ENCODE results near the gene FKBP5.
"Not testable (repeated sequence)": the region's sequence is repeated elsewhere in the genome, so short reads cannot be mapped to it uniquely, and the experiment has no call there.

Gene FKBP5

DNA sequence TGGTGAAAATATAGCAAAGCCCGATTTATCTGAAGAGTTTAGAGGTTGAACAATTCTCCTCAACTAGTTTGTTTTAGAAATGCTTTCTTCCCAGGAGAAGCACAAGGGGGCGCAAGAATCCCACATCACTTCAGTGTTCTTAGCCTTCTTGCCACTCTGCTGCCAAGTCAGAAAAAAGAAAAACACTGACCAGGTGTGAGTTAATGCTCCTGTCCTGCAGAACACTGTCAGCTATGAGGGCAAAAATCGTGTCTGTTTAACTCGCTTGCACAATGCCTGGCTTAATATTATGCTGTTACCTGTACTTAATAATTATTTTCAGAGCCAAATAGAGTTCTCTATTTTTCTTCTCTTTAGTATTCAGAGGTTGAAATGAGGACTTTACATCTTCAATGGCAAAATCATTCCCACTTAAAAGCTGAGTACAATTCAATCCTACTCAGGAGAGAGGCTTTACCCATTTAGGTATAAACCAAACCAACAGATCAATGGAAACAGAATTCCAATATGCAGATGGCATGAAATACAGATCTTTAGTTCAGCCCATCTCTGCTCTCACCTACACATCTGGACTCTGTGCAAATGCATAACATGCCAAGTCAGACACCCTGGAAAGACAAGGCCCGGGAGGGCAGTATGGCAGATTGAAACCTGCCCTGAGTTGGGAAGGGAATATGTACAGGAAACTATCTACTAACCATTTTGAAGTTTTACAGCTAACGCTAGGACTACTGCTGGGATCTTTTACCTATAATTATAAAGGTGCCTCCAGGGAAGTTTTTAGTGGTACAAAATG, 104.6 kb downstream of the FKBP5 start:
- in situ Hi-C loops (cut with HindIII; ENCODE audit: low pct_ligation_motif_present, low pct_unique_long_range_greater_than_20kb, low sequenced_read_pairs): no loop called here
- peak; percentile 68 for DNase-seq

DNA sequence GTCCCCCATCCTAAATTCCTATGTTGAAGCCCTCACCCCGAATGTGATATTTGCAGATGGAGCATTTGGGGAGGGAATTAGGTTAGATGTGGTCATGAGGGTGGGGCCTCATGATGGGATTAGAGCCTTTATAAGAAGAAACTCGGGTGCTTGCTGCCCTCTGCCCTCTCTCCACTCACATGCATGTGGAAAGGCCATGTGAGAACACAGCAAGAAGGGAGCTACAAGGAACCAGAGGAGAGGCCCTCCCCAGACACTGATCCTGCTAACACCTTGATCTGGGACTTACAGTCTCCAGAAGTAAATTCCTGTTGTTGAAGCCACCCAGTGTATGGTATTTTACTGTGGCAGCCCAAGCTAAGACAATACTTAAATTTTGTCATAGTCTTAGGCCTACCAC, 106.4 kb downstream of the FKBP5 start:
- in situ Hi-C loops (cut with HindIII; ENCODE audit: low pct_ligation_motif_present, low pct_unique_long_range_greater_than_20kb, low sequenced_read_pairs): no loop called here

DNA sequence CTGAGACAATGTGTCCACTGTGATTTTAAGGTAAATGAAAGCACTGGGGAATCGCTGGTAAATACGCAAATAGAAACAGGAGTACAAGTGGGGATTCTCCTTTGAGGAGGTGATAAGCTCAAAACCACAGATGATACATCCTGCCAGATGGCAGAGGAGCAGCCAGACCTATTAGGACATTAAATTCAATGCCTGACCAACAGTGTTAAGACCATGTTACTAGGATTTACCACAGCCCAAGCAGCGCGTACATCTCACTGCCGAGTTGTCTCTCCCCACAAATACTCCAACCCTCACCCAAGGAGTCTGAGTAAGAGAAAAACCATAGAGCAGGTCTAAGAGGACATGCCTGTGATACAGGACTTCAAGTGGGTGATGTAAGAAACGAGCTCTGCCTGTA, 107.1 kb downstream of the FKBP5 start:
- DNase-seq: no peak
- in situ Hi-C loops (cut with HindIII; ENCODE audit: low pct_ligation_motif_present, low pct_unique_long_range_greater_than_20kb, low sequenced_read_pairs): no loop called here

More for the DNA sequence above, 106.4 kb downstream of the FKBP5 start:
- DNase-seq: no peak

DNA sequence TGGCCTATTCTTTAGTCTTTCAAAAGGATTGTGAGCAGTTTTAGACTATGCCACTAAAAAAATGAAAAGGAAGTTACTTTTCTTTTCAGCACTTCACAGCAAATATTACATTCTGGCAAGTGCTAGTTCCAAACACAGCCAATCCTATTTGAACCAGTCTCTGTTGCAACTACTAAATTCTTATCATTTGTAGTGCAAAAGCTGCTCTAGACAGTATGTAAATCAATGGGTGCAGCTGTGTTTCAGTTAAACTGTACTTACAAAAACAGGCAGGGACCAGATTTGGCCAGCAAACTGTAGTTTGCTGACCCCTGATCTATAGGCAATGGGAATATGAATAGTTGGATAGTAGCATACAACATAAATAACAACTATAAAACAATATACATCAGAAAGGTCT, 107.9 kb downstream of the FKBP5 start:
- DNase-seq: no peak
- in situ Hi-C loops (cut with HindIII; ENCODE audit: low pct_ligation_motif_present, low pct_unique_long_range_greater_than_20kb, low sequenced_read_pairs): no loop called here

DNA sequence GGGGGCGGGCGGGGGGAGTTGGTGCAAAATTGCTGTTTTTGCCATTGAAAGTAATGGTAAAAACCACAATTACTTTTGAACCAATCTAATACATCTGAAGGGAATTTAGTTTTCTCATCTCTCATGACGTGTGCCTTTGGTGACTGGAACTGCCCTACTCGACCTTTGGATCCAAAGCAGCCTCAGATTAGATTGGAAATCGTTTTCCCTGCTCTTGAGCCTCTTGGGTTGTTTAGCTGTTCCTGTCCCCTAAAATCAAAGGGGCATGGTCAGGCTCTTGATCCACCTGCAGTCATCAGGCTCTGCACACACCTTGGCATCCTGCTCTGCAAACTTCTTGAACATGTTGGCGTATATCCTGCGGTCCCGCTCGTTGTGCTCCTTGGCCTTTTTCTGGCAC, 112.0 kb downstream of the FKBP5 start:
- in situ Hi-C loops (cut with HindIII; ENCODE audit: low pct_ligation_motif_present, low pct_unique_long_range_greater_than_20kb, low sequenced_read_pairs): no loop called here
- DNase-seq: no peak

DNA sequence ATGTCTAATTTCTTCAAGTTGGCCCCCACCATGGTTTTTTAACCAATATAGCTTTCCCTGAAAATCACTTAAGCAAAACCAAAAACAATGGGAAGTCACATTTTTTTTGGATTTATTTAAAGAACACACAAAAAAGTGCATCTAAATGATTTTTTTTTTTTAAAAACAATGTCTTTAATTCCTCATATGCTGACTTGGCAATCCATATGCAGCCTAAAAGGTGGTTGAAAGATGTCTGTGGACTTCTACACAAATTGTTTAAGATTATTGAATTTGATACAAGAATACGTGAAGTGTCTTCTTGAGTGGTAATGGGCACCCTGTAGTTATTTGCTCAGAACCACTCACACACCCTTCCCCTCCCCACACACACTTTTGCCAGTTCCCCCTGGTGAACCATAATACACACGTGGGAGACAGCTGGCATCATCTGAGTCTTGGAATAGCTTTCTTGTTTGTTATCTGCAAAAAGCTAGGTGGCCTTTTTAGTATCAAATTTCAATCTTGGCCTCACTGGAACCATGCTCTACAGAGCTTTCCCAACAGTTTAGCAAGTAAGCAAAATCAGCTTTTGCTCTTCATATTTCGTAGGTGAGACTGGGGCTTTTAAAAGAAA, 115.1 kb downstream of the FKBP5 start:
- no peak for DNase-seq
- in situ Hi-C loops (cut with HindIII; ENCODE audit: low pct_ligation_motif_present, low pct_unique_long_range_greater_than_20kb, low sequenced_read_pairs): loop anchor here (25.0 kb wide), 1 partner anchor 164 kb away; the partner anchor contains the start of gene ARMC12

DNA sequence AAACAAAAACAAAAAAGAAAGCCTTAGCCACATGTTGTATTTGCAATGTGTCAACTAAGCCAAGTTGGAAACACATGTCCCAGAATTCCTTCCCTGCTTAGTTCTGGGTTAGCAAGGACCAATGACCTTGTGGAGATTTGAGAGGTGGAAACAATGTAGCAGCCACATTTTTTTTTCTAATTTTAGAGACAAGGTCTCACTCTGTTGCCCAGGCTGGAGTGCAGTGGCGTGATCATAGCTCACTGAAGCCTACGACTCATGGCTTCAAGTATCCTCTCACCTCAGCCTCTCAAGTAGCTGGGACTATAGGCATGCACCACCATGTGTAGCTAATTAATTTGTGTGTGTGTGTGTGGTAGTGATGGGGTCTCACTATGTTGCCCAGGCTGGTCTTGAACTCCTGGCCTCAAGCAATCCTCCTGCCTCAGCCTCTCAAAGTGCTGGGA, 117.8 kb downstream of the FKBP5 start:
- in situ Hi-C loops (cut with HindIII; ENCODE audit: low pct_ligation_motif_present, low pct_unique_long_range_greater_than_20kb, low sequenced_read_pairs): loop anchor here (25.0 kb wide), 1 partner anchor 166 kb away; the partner anchor contains the start of gene ARMC12
- not testable (repeated sequence) for DNase-seq

DNA sequence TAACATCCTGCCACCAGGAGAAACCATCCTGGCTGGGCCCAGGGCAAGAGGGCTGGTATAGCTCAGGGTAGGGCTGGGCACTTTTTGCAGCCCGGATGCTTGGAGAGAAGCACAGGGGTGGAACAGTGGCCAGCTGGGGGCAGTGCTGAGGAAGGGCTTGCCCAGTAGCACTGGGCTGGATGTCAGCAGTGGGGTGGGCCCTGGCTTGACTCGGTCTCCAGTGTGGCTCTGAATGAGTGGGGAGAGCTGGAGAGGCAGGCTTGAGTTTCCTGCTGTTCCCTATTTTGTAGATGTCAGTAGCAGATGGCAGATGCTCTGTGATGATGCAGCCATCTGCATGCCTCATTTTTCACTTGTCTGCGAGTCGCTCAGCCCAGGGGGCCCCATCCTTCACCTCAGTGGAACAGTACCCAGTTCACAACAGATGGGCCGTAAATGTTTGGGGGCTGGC, 119.7 kb downstream of the FKBP5 start:
- DNase-seq: peak; percentile 30
- in situ Hi-C loops (cut with HindIII; ENCODE audit: low pct_ligation_motif_present, low pct_unique_long_range_greater_than_20kb, low sequenced_read_pairs): loop anchor here (25.0 kb wide), 1 partner anchor 168 kb away; the partner anchor contains the start of gene ARMC12

DNA sequence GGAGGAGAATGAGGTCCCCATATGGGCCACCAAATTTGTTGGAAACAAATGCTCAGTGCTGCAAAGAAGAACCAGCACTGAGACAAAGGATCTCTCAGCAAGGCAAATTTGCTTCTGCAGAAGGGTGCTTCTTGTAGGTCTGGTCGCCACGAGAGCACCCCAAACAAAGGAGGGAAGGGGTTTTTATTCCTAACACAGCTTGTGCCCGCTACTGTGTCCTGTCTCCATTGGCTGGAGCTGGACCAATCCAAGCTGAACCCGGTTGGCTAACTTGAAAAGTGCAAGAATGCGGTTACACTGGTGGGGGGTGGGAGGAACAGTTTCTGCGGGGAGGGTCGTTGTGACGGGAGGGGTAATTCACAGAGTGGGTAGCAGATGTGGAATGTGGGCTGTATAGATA, 121.9 kb downstream of the FKBP5 start:
- in situ Hi-C loops (cut with HindIII; ENCODE audit: low pct_ligation_motif_present, low pct_unique_long_range_greater_than_20kb, low sequenced_read_pairs): loop anchor here (25.0 kb wide), 1 partner anchor 171 kb away; the partner anchor contains the start of gene ARMC12
- no peak for DNase-seq

DNA sequence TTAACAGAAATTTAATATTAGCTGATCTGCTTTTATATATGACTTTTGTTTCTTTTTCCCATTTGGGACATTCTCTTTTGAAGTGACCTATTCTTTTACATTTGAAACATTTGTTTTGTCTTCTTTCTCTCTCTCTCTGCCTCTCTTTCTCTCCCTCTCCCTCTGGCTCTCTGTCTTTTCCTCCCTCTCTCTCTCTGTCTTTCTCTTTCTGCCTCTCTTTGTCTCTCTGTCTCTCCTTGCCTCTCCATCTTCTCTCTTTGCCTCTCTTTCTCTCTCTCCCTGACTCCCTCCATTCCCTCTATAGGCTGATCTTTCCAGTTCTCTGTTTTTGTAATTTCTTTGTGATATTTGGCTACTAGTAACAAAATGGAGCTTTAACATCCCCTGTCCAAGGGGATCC, 124.0 kb downstream of the FKBP5 start:
- DNase-seq: no peak
- in situ Hi-C loops (cut with HindIII; ENCODE audit: low pct_ligation_motif_present, low pct_unique_long_range_greater_than_20kb, low sequenced_read_pairs): loop anchor here (25.0 kb wide), 1 partner anchor 173 kb away; the partner anchor contains the start of gene ARMC12

DNA sequence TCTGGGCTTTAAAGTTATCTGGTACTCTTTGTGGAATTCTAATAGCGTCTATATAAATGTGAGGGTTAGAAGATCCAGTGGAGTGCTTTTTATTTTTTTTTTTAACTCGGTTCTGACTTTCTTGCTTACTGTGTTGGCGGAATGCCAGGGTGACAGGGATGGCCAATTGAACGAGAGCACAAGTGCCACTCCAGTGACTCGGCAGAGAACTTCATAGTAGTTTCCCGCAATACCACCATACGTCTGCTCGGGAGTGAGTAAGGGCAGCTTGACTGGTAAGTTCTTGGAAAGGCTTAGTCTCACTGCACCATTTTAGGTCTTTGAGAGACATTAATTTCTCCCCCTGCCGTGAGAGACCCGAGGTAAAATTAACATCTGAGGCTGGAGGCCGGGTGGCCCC, 126.7 kb downstream of the FKBP5 start:
- DNase-seq: no peak
- in situ Hi-C loops (cut with HindIII; ENCODE audit: low pct_ligation_motif_present, low pct_unique_long_range_greater_than_20kb, low sequenced_read_pairs): loop anchor here (25.0 kb wide), 1 partner anchor 175 kb away; the partner anchor contains the start of gene ARMC12

DNA sequence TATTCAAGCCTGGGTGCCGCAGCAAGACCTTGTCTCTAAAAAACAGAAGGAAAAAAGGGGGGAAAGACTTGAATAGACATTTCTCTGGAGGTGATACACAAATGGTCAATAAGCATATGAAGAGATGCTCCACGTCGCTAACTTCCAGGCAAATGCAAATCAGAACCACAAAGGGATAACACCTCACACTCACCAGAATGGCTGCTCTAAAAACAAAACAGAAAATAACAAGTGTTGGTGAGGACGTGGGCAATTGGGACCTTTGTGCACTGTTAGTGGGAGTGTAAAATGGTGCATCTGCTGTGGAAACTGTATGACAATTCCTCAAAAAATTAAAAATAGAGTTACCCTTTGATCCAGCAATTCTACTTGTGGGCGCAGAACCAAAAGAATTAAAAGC, 127.6 kb downstream of the FKBP5 start:
- in situ Hi-C loops (cut with HindIII; ENCODE audit: low pct_ligation_motif_present, low pct_unique_long_range_greater_than_20kb, low sequenced_read_pairs): loop anchor here (25.0 kb wide), 1 partner anchor 176 kb away; the partner anchor contains the start of gene ARMC12
- DNase-seq: no peak

DNA sequence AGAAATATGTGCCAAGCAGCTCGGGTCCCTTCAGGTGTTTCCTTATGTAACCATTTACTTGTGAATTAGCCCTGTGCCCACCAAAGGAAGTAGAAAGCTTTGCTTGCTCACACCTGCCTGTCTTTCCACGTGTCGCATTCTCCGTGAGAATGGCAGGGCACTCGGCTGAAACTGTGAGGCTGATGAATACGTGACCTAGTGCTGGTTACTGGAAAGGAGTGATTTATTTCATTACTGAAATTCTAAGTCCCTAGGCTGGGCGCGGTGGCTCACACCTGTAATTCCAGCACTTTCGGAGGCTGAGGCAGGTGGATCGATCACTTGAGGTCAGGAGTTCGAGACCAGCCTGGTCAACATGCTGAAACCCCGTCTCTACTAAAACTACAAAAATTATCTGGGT, 130.1 kb downstream of the FKBP5 start:
- no peak for DNase-seq
- in situ Hi-C loops (cut with HindIII; ENCODE audit: low pct_ligation_motif_present, low pct_unique_long_range_greater_than_20kb, low sequenced_read_pairs): loop anchor here (25.0 kb wide), 1 partner anchor 179 kb away; the partner anchor contains the start of gene ARMC12

DNA sequence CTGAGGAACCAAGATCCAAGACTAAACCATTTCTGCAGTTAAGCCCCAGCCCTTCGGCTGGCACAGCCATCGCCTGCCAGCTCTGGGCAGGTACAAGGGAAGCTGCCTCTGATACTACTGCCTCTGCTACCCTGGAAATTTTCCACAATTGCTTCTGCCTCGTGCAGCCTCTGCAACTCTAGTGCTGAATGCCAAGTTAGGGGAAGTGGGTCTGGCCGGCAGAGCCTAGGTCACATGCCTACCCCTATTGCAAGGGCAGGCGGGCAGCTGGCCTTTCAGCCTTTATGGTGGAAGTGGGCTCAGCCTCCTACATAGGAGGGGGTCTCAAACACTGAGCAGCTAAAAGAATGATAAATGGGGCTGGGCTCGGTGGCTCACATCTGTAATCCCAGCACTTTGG, 131.5 kb downstream of the FKBP5 start:
- no peak for DNase-seq
- in situ Hi-C loops (cut with HindIII; ENCODE audit: low pct_ligation_motif_present, low pct_unique_long_range_greater_than_20kb, low sequenced_read_pairs): loop anchor here (25.0 kb wide), 1 partner anchor 180 kb away; the partner anchor contains the start of gene ARMC12

DNA sequence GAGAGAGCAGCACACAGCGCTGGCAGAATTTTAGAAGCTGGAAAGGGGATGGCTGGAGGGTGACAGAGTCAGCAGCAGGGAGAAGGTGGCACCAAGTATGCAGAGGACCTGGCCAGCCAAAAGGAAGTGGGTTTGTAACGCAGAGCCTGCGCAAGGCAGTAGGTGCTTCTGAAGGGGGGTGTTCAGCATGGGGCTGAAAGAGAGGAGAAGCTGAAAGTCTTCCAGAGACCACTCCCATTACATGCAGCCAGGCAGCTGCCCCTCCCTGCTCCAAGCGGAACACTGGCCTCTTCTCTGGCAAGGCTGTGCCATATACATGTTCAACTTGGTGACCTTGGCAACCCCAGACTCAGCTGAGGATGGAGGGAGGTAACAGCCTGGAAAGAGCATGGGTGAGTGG, 133.9 kb downstream of the FKBP5 start:
- in situ Hi-C loops (cut with HindIII; ENCODE audit: low pct_ligation_motif_present, low pct_unique_long_range_greater_than_20kb, low sequenced_read_pairs): loop anchor here (25.0 kb wide), 1 partner anchor 182 kb away; the partner anchor contains the start of gene ARMC12
- no peak for DNase-seq

DNA sequence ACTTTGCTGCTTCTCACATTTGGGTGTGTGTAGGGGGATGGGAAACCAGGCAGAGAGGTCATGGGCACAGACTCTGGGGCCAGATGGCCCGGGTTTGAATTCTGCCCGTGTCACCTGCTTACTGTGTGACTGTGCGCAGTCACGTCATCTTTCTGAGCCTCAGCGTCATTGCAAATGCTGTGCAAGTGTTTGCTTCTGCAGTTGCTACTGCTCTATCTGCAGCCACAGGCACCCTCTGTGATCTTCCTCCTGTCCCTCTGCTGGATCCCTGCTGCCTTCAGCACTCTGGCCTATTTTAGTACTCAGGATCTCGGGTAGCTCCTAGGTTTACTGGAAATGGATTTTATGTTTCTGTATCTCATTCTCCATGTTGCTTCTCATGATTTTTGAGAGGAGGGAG, 135.4 kb downstream of the FKBP5 start:
- in situ Hi-C loops (cut with HindIII; ENCODE audit: low pct_ligation_motif_present, low pct_unique_long_range_greater_than_20kb, low sequenced_read_pairs): loop anchor here (25.0 kb wide), 1 partner anchor 184 kb away; the partner anchor contains the start of gene ARMC12
- DNase-seq: no peak

DNA sequence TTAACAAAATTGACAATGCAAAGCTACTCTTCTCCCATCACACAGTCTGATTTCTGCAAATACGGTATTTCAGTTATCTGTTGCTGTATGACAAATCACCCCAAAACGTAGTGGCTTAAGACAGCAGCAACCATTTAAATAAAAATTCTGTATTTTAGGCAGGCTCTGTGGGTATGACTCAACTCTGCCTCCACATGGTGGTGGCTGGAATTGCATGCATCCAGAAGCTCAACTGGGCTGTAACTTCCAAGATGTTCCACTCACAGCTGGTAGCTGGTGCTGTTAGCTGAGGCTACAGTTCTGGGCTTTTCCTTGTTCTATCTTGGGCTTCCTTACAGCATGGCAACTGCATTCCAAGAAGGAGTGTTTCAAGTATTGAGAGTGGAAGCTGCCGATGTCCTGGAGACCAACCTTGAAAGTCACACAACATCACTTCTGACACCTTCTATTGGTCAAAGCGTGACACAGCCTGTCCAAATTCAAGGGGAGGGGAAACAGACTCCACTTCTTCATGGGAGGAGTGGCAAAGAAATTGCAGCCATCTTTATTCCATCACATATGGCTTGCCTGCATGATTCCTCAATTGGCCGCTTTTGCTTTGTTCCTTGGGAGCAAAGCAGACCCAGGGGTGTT, 136.3 kb downstream of the FKBP5 start:
- DNase-seq: peak; percentile 29
- in situ Hi-C loops (cut with HindIII; ENCODE audit: low pct_ligation_motif_present, low pct_unique_long_range_greater_than_20kb, low sequenced_read_pairs): loop anchor here (25.0 kb wide), 1 partner anchor 185 kb away; the partner anchor contains the start of gene ARMC12

DNA sequence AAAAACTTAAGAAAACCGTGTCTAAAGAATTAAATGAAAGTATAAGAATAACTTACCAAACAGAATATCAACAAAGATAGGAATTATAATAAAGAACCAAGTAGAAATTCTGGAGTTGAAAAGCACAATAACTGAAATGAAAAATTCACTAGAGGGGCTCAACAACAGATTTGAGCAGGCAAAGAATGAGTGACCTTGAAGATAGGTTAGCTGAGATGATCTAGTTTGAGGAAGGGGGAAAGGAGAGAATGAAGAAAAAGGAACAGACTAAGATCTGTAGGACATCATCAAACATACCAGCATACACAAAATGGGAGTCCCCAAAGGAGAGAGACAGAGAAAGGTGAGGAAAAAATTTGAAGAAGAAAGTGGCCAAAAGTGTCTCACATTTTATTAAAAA, 138.3 kb downstream of the FKBP5 start:
- in situ Hi-C loops (cut with HindIII; ENCODE audit: low pct_ligation_motif_present, low pct_unique_long_range_greater_than_20kb, low sequenced_read_pairs): loop anchor here (25.0 kb wide), 1 partner anchor 187 kb away; the partner anchor contains the start of gene ARMC12
- DNase-seq: no peak

DNA sequence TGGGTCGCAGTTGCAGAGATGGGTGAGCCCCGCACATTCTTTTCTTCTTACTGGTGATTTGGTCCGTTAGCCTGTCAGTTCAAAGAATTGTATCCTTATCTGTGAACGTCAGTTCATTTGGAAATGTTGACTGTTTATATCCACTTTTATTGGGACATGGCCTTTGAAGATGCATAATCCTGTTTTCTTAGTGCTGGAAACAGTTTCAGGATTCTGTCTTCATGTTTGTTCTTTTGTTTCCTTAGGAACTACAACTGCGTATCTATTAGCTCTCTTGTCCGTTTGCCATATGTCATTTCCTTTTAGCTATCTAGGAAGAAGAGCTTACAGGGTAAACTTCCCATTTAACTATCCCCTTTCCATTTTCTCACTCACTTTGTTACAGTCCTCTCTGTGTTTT, 141.0 kb downstream of the FKBP5 start:
- no peak for DNase-seq
- in situ Hi-C loops (cut with HindIII; ENCODE audit: low pct_ligation_motif_present, low pct_unique_long_range_greater_than_20kb, low sequenced_read_pairs): no loop called here
